ENCODE results near the gene AUNIP.

DNA sequence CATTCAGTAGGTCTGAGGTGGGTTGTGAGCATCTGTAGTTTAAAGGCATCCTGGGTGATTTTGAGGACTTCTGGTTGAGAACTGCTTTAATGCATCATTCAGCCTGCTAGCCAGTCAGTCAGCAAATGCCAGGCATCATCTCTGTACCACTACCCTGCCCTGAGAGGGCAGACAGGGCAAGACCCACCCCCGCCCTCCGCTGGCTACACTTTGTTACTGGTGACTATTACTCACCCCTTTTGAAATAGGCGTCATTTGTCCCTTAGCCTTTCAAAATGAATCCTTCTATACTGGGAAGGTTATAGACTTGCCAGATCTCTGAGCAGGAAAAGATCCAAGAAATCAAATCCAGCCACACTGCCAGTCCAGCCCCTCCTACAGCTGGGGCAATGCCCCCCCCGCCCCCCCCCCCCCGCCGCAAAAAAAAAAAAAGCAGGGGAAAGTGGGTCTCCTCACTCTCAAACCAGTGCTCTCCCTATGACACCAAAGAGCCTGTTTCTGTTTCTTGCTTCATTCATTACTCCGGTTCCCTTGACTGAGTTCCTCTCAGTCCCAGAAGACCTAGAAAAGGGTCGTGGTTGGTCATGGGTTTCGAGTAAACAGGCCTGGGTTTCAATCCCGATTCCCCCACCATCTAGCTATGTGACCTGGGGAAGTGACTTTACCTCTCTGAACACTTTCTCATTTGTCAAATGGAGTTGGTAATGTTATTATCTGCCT is 54.9 kb downstream of the AUNIP start:
- no peak for TF ChIP-seq POLR2A (IDR thresholded peaks at IDR 0.05)
- TF ChIP-seq, protein P1, sequence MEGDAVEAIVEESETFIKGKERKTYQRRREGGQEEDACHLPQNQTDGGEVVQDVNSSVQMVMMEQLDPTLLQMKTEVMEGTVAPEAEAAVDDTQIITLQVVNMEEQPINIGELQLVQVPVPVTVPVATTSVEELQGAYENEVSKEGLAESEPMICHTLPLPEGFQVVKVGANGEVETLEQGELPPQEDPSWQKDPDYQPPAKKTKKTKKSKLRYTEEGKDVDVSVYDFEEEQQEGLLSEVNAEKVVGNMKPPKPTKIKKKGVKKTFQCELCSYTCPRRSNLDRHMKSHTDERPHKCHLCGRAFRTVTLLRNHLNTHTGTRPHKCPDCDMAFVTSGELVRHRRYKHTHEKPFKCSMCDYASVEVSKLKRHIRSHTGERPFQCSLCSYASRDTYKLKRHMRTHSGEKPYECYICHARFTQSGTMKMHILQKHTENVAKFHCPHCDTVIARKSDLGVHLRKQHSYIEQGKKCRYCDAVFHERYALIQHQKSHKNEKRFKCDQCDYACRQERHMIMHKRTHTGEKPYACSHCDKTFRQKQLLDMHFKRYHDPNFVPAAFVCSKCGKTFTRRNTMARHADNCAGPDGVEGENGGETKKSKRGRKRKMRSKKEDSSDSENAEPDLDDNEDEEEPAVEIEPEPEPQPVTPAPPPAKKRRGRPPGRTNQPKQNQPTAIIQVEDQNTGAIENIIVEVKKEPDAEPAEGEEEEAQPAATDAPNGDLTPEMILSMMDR (IDR thresholded peaks at IDR 0.05): no peak
